ENCODE results near the gene CACNA1S. TPM values are rescaled to one million over a fixed set of nuclear protein-coding genes. Genes with fewer than 3 reads are reported as not detected.

The CACNA1S gene
- total RNA-seq, 4 donors from 2014 or later = not detected

- intact Hi-C loops (cut with DNase I) = no loop called here
- TF ChIP-seq POLR2A (IDR thresholded peaks at IDR 0.05) = peak in 1 of 4 donors; percentile 37
- no peak for TF ChIP-seq CTCF (IDR thresholded peaks at IDR 0.05)
- Histone ChIP-seq H3K36me3 (peaks cover 0 to 26% (median 0%) of the 10 kb centered on the region in 3 donors), H3K4me3 (peak within 1 kb of the TSS; percentile 76 to 96 (median 82)), H3K27ac (peak within 1 kb of the TSS; percentile 75 to 81 (median 81)), H3K4me1 (peaks cover 13 to 25% (median 15%) of the 10 kb centered on the region in 3 donors), H3K27me3 (peaks cover 0 to 23% (median 0%) of the 10 kb centered on the region in 4 donors), H3K9me3 (no peaks in the 10 kb centered on the region)
- WGBS, 2 donors = 6 to 10% methylated on average over 14 to 16 of the region's 31 CpGs
- peak; percentile 87 for DNase-seq
These were observed 42.4 kb upstream of the CACNA1S start, which contains the start of gene TMEM9 for GRCh38 chr1:201154389-201155165. Gene TMEM9 (minus strand): TSS chr1:201154474. CDS start chr1:201153923, 551 bp downstream.

- Histone ChIP-seq H3K9me3 (no peaks in the 10 kb centered on the region), H3K4me1 (peaks cover 13 to 25% (median 15%) of the 10 kb centered on the region in 3 donors), H3K36me3 (peaks cover 0 to 35% (median 0%) of the 10 kb centered on the region in 3 donors), H3K27me3 (peaks cover 0 to 22% (median 0%) of the 10 kb centered on the region in 4 donors), H3K27ac (peak overlapping the region; percentile 75 to 81 (median 81)), H3K4me3 (peak overlapping the region; percentile 76 to 96 (median 82))
- DNase-seq = no peak
- no peak for TF ChIP-seq CTCF (IDR thresholded peaks at IDR 0.05)
- no peak for TF ChIP-seq POLR2A (IDR thresholded peaks at IDR 0.05)
- intact Hi-C loops (cut with DNase I) = no loop called here
- 10% methylated on average over 8 to 13 of the region's 37 CpGs for WGBS, 2 donors
These were observed 41.5 kb upstream of the CACNA1S start for GRCh38 chr1:201153474-201154388.

GRCh38 chr1:201149400-201149799 is 37.2 kb upstream of the CACNA1S start:
- WGBS, 2 donors = 65 to 68% methylated on average over 3 to 4 of the region's 4 CpGs
- intact Hi-C loops (cut with DNase I) = no loop called here
- Histone ChIP-seq H3K4me1 (peaks cover 11 to 16% (median 11%) of the 10 kb centered on the region in 3 donors), H3K4me3 (no peak overlapping the region), H3K27me3 (no peaks in the 10 kb centered on the region), H3K9me3 (no peaks in the 10 kb centered on the region), H3K27ac (no peak overlapping the region), H3K36me3 (peaks cover 0 to 78% (median 9%) of the 10 kb centered on the region in 3 donors)
- DNase-seq = no peak
- TF ChIP-seq POLR2A (IDR thresholded peaks at IDR 0.05) (no peak), CTCF (IDR thresholded peaks at IDR 0.05) (peak in 5 of 6 experiments; percentile 18 to 50 (median 19))

- TF ChIP-seq POLR2A (IDR thresholded peaks at IDR 0.05) (no peak), CTCF (IDR thresholded peaks at IDR 0.05) (no peak)
- intact Hi-C loops (cut with DNase I) = no loop called here
- H3K4me3 ChIP-seq = no peak overlapping the region
- peaks cover 0 to 97% (median 17%) of the 10 kb centered on the region in 3 donors for H3K36me3 ChIP-seq
- 85 to 92% methylated on average over 12 of the region's 13 CpGs for WGBS, 2 donors
- H3K27me3 ChIP-seq = peaks cover 0 to 3% (median 0%) of the 10 kb centered on the region in 4 donors
- peaks cover 0 to 7% (median 0%) of the 10 kb centered on the region in 3 donors for H3K4me1 ChIP-seq
- no peak overlapping the region for H3K27ac ChIP-seq
- no peaks in the 10 kb centered on the region for H3K9me3 ChIP-seq
- DNase-seq = no peak
These were observed 35.3 kb upstream of the CACNA1S start for GRCh38 chr1:201147396-201148015.

Data from esophagus squamous epithelium (tissue), 5 donors.